Measurements from ENCODE around the gene ANKRD40. TPM values are rescaled to one million over a fixed set of nuclear protein-coding genes. Genes with fewer than 3 reads are reported as not detected.

ANKRD40 gene
- total and polyA plus RNA-seq, 4 donors = 6.2 to 15.1 (median 9.7) TPM

DNA sequence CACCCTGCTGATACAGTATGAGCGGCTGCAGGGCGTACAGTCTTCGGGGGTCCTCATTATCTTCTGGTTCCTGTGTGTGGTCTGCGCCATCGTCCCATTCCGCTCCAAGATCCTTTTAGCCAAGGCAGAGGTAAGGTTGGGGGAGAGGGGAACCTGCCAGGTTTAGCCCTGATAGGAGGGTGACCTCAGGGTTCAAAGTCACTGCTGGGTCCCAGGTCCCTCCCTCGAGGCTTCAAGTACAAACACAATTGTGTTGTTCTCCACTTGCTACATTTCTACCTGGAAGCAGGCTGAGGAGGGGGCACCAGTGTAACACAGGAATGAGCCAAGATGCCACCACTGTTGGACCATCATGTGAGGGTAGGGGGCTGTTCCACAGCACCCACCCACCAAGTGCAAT, 50.7 kb downstream of the ANKRD40 start:
- Histone ChIP-seq H3K36me3 (ENCODE audit: control insufficient read depth in 4 of 4, insufficient read depth in 3 of 4, low read depth in 1 of 4, low read length in 3 of 4) (peaks cover 0 to 6% (median under 1%) of the 10 kb centered on the region in 4 donors), H3K9me3 (ENCODE audit: control insufficient read depth in 4 of 4, low read length in 3 of 4) (no peaks in the 10 kb centered on the region), H3K27me3 (ENCODE audit: control insufficient read depth in 4 of 4, insufficient read depth in 4 of 4, low read length in 3 of 4) (no peaks in the 10 kb centered on the region), H3K4me1 (ENCODE audit: control insufficient read depth in 4 of 4, insufficient read depth in 4 of 4, low read length in 3 of 4) (peaks cover 17 to 43% (median 31%) of the 10 kb centered on the region in 4 donors), H3K4me3 (ENCODE audit: low read depth in 1 of 3, low read length in 3 of 3) (no peak overlapping the region), H3K27ac (ENCODE audit: low read depth in 1 of 2, low read length in 2 of 2) (peak overlapping the region in 1 of 2 donors; percentile 42), H3K9ac (ENCODE audit: low read depth in 1 of 2, low read length in 2 of 2) (no peak overlapping the region)
- no peak for DNase-seq (ENCODE audit: low spot score)
- WGBS = 84% methylated on average over 7 of the region's 7 CpGs
- TF ChIP-seq RAD21 (IDR thresholded peaks at IDR 0.05) (no peak), HNF4G (IDR thresholded peaks at IDR 0.05) (no peak), GABPA (IDR thresholded peaks at IDR 0.05 in 1 of 2, conservative IDR thresholded peaks at IDR 0.05 in 1 of 2) (no peak), HNF4A (conservative IDR thresholded peaks at IDR 0.05) (peak; percentile 55 to 56), SP1 (IDR thresholded peaks at IDR 0.05) (no peak)
- TF ChIP-seq, protein P1, sequence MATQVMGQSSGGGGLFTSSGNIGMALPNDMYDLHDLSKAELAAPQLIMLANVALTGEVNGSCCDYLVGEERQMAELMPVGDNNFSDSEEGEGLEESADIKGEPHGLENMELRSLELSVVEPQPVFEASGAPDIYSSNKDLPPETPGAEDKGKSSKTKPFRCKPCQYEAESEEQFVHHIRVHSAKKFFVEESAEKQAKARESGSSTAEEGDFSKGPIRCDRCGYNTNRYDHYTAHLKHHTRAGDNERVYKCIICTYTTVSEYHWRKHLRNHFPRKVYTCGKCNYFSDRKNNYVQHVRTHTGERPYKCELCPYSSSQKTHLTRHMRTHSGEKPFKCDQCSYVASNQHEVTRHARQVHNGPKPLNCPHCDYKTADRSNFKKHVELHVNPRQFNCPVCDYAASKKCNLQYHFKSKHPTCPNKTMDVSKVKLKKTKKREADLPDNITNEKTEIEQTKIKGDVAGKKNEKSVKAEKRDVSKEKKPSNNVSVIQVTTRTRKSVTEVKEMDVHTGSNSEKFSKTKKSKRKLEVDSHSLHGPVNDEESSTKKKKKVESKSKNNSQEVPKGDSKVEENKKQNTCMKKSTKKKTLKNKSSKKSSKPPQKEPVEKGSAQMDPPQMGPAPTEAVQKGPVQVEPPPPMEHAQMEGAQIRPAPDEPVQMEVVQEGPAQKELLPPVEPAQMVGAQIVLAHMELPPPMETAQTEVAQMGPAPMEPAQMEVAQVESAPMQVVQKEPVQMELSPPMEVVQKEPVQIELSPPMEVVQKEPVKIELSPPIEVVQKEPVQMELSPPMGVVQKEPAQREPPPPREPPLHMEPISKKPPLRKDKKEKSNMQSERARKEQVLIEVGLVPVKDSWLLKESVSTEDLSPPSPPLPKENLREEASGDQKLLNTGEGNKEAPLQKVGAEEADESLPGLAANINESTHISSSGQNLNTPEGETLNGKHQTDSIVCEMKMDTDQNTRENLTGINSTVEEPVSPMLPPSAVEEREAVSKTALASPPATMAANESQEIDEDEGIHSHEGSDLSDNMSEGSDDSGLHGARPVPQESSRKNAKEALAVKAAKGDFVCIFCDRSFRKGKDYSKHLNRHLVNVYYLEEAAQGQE (IDR thresholded peaks at IDR 0.05) = no peak
- TF ChIP-seq, protein P2, sequence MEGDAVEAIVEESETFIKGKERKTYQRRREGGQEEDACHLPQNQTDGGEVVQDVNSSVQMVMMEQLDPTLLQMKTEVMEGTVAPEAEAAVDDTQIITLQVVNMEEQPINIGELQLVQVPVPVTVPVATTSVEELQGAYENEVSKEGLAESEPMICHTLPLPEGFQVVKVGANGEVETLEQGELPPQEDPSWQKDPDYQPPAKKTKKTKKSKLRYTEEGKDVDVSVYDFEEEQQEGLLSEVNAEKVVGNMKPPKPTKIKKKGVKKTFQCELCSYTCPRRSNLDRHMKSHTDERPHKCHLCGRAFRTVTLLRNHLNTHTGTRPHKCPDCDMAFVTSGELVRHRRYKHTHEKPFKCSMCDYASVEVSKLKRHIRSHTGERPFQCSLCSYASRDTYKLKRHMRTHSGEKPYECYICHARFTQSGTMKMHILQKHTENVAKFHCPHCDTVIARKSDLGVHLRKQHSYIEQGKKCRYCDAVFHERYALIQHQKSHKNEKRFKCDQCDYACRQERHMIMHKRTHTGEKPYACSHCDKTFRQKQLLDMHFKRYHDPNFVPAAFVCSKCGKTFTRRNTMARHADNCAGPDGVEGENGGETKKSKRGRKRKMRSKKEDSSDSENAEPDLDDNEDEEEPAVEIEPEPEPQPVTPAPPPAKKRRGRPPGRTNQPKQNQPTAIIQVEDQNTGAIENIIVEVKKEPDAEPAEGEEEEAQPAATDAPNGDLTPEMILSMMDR (IDR thresholded peaks at IDR 0.05; ENCODE audit: low read depth, low read length, missing input control) = no peak
- TF ChIP-seq, protein P3, sequence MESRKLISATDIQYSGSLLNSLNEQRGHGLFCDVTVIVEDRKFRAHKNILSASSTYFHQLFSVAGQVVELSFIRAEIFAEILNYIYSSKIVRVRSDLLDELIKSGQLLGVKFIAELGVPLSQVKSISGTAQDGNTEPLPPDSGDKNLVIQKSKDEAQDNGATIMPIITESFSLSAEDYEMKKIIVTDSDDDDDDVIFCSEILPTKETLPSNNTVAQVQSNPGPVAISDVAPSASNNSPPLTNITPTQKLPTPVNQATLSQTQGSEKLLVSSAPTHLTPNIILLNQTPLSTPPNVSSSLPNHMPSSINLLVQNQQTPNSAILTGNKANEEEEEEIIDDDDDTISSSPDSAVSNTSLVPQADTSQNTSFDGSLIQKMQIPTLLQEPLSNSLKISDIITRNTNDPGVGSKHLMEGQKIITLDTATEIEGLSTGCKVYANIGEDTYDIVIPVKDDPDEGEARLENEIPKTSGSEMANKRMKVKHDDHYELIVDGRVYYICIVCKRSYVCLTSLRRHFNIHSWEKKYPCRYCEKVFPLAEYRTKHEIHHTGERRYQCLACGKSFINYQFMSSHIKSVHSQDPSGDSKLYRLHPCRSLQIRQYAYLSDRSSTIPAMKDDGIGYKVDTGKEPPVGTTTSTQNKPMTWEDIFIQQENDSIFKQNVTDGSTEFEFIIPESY (IDR thresholded peaks at IDR 0.05) = no peak

DNA sequence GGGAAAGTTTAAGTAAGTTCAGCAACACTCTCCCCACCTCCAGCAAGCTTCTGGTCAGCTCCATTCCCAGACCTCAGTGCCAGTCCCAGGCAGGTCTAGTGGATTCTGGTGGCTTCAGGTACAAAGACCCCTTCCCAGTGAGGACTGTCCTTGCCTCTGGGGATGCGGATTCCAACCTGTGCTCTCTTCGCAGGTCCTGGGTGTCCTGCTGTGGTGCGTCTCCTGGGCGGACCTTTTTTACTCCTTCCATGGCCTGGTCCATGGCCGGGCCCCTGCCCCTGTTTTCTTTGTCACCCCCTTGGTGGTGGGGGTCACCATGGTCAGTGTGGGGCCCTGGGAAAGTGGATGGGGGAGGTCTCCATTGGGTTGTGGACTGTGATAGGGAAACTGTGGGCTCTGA, 51.2 kb downstream of the ANKRD40 start:
- H3K27ac ChIP-seq (ENCODE audit: low read depth in 1 of 2, low read length in 2 of 2) = no peak overlapping the region
- H3K4me1 ChIP-seq (ENCODE audit: control insufficient read depth in 4 of 4, insufficient read depth in 4 of 4, low read length in 3 of 4) = peaks cover 15 to 38% (median 26%) of the 10 kb centered on the region in 4 donors
- H3K4me3 ChIP-seq (ENCODE audit: low read depth in 1 of 3, low read length in 3 of 3) = no peak overlapping the region
- H3K36me3 ChIP-seq (ENCODE audit: control insufficient read depth in 4 of 4, insufficient read depth in 3 of 4, low read depth in 1 of 4, low read length in 3 of 4) = peaks cover 0 to 6% (median under 1%) of the 10 kb centered on the region in 4 donors
- H3K9me3 ChIP-seq (ENCODE audit: control insufficient read depth in 4 of 4, low read length in 3 of 4) = no peaks in the 10 kb centered on the region
- H3K9ac ChIP-seq (ENCODE audit: low read depth in 1 of 2, low read length in 2 of 2) = no peak overlapping the region
- no peaks in the 10 kb centered on the region for H3K27me3 ChIP-seq (ENCODE audit: control insufficient read depth in 4 of 4, insufficient read depth in 4 of 4, low read length in 3 of 4)
- no peak for DNase-seq (ENCODE audit: low spot score)
- WGBS = 97% methylated on average over 5 of the region's 5 CpGs
- TF ChIP-seq, protein P4, sequence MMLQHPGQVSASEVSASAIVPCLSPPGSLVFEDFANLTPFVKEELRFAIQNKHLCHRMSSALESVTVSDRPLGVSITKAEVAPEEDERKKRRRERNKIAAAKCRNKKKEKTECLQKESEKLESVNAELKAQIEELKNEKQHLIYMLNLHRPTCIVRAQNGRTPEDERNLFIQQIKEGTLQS (IDR thresholded peaks at IDR 0.05) = no peak
- no peak for TF ChIP-seq FOXA1 (IDR thresholded peaks at IDR 0.05)
- TF ChIP-seq EGR1 (IDR thresholded peaks at IDR 0.05; ENCODE audit: low read depth in 2 of 2) = no peak
- TF ChIP-seq, protein P3 (IDR thresholded peaks at IDR 0.05) = no peak
- TF ChIP-seq HNF4G (IDR thresholded peaks at IDR 0.05) = no peak
- no peak for TF ChIP-seq GABPA (IDR thresholded peaks at IDR 0.05 in 1 of 2, conservative IDR thresholded peaks at IDR 0.05 in 1 of 2)
- no peak for TF ChIP-seq SP1 (IDR thresholded peaks at IDR 0.05)
- TF ChIP-seq, protein P1 (IDR thresholded peaks at IDR 0.05) = no peak
- no peak for TF ChIP-seq HNF4A (conservative IDR thresholded peaks at IDR 0.05)
- TF ChIP-seq, protein P2 (IDR thresholded peaks at IDR 0.05; ENCODE audit: low read depth, low read length, missing input control) = no peak
- no peak for TF ChIP-seq NR2F2 (IDR thresholded peaks at IDR 0.05)
- TF ChIP-seq RXRA (IDR thresholded peaks at IDR 0.05) = no peak
- no peak for TF ChIP-seq TAF1 (conservative IDR thresholded peaks at IDR 0.05)
- no peak for TF ChIP-seq FOXA2 (IDR thresholded peaks at IDR 0.05)

All from liver (tissue), 9 donors.